HG03460 (cell line): ENCODE measurements around the gene FGFRL1.

Source experiments
- ATAC-seq: cut with Tn5 transposase; IDR thresholded peaks from one replicate; pipeline ENCODE4 v1.9.1; 2021; ENCODE audit not compliant: unreplicated experiment

Gene FGFRL1

GRCh38 chr4:1021386-1022050 is 10.1 kb downstream of the FGFRL1 start:
- peak; percentile 83 for ATAC-seq

- no peak for ATAC-seq
Observed at GRCh38 chr4:1022051-1022738, 10.8 kb downstream of the FGFRL1 start.

- ATAC-seq, result no peak
Observed at GRCh38 chr4:1022739-1023066, 11.3 kb downstream of the FGFRL1 start.

GRCh38 chr4:1023075-1023640 is 11.7 kb downstream of the FGFRL1 start:
- ATAC-seq, result no peak

- no peak for ATAC-seq
Observed at GRCh38 chr4:1023895-1024740, 12.7 kb downstream of the FGFRL1 start.

- ATAC-seq, result no peak
Observed at GRCh38 chr4:1024882-1025545, 13.6 kb downstream of the FGFRL1 start.

- peak; percentile 53 for ATAC-seq
Observed at GRCh38 chr4:1026115-1026514, 14.7 kb downstream of the FGFRL1 start.

- ATAC-seq, result no peak
Observed at GRCh38 chr4:1027219-1027914, 15.9 kb downstream of the FGFRL1 start.

GRCh38 chr4:1027915-1028238 is 16.5 kb downstream of the FGFRL1 start:
- no peak for ATAC-seq

- ATAC-seq, result no peak
Observed at GRCh38 chr4:1028574-1029220, 17.3 kb downstream of the FGFRL1 start.

GRCh38 chr4:1029529-1029928 is 18.1 kb downstream of the FGFRL1 start:
- no peak for ATAC-seq

GRCh38 chr4:1030031-1030430 is 18.6 kb downstream of the FGFRL1 start:
- no peak for ATAC-seq

- ATAC-seq, result no peak
Observed at GRCh38 chr4:1030559-1030958, 19.1 kb downstream of the FGFRL1 start.

- ATAC-seq, result no peak
Observed at GRCh38 chr4:1031346-1031745, 19.9 kb downstream of the FGFRL1 start.

- ATAC-seq, result no peak
Observed at GRCh38 chr4:1031956-1032795, 20.8 kb downstream of the FGFRL1 start.

GRCh38 chr4:1032861-1033260 is 21.4 kb downstream of the FGFRL1 start:
- ATAC-seq, result no peak

- no peak for ATAC-seq
Observed at GRCh38 chr4:1033840-1034551, 22.6 kb downstream of the FGFRL1 start.

- ATAC-seq, result no peak
Observed at GRCh38 chr4:1035510-1035909, 24.1 kb downstream of the FGFRL1 start.

- no peak for ATAC-seq
Observed at GRCh38 chr4:1036095-1036494, 24.7 kb downstream of the FGFRL1 start.
